ENCODE results near the gene NR2C2AP.

- TF ChIP-seq POLR2A (IDR thresholded peaks at IDR 0.05) = no peak
- TF ChIP-seq CTCF (IDR thresholded peaks at IDR 0.05) = no peak
Measured at GRCh38 chr19:19160461-19161035, 42.7 kb downstream of the NR2C2AP start.

All from Peyer's patch (tissue), 4 donors.